ENCODE data around the gene TAF11L3. TPM values are rescaled to one million over a fixed set of nuclear protein-coding genes. Genes with fewer than 3 reads are reported as not detected.
"Not testable (repeated sequence)": the region's sequence is repeated elsewhere in the genome, so short reads cannot be mapped to it uniquely, and the experiment has no call there.

Gene TAF11L3
- total RNA-seq (not detected), polyA plus RNA-seq (not detected)
- long read RNA-seq, donor 1 = 0 reads
- long read RNA-seq, donor 2 = 0 reads
- long read RNA-seq, donor 3 = 0 reads
- long read RNA-seq, donor 4 = 0 reads

DNA sequence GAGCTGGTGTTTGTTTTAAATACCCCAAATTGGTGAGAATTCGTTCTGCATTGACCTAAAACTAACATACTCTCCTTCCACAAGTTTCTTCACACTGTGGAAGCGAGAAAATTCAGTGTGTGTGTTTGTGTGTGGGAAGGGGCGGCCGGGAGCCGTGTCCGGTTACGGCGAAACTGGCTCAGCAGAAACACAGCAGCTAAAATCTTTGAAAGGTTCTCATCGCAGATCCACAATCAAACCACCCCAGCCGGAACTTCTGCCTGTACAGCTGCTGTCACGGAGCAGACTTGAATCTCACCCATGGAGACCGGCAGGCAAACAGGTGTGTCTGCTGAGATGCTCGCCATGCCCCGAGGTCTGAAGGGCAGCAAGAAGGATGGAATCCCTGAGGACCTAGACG is at the start of gene TAF11L3:
TAF11L3 (plus strand) TSS at position 301 of the 400 bp plus-strand sequence.
- WGBS = no CpG with 5 or more reads among the region's 15 CpGs
- H3K9me3 ChIP-seq (ENCODE audit: control insufficient read depth, low read length); DNase-seq; intact Hi-C loops (cut with DNase I); H3K4me1 ChIP-seq (ENCODE audit: control insufficient read depth, insufficient read depth, low read length); H3K4me3 ChIP-seq (ENCODE audit: low read length); H3K27ac ChIP-seq (ENCODE audit: low read length); ATAC-seq; H3K27me3 ChIP-seq (ENCODE audit: control insufficient read depth, insufficient read depth): not testable (repeated sequence)

GRCh38 chr5:17470064-17470463 is 48.1 kb upstream of the TAF11L3 start:
- H3K4me1 ChIP-seq (ENCODE audit: control insufficient read depth, insufficient read depth, low read length) = no peaks in the 10 kb centered on the region
- no peak overlapping the region for H3K4me3 ChIP-seq (ENCODE audit: low read length)
- H3K9me3 ChIP-seq (ENCODE audit: control insufficient read depth, low read length) = peaks cover 3% of the 10 kb centered on the region
- no peak overlapping the region for H3K27ac ChIP-seq (ENCODE audit: low read length)
- no peaks in the 10 kb centered on the region for H3K27me3 ChIP-seq (ENCODE audit: control insufficient read depth, insufficient read depth)
- ATAC-seq (no peak), DNase-seq (no peak)
- intact Hi-C loops (cut with DNase I) = no loop called here

DNA sequence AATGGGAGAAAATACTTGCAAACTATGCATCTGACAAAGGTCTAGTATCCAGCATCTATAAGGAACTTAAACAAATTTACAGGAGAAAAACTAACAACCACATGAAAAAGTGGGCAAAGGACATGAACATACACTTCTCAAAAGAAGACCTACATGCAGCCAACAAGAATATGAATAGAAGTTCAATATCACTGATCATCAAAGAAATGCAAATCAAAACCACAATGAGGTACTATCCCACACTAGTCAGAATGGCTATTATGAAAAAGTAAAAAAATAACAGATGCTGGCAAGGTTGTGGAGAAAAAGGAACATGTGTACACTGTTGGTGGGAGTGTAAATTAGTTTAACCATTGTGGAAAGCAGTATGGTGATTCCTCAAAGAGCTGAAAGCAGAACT is 43.1 kb upstream of the TAF11L3 start:
- ATAC-seq; H3K27me3 ChIP-seq (ENCODE audit: control insufficient read depth, insufficient read depth); H3K4me1 ChIP-seq (ENCODE audit: control insufficient read depth, insufficient read depth, low read length); H3K27ac ChIP-seq (ENCODE audit: low read length); intact Hi-C loops (cut with DNase I); H3K4me3 ChIP-seq (ENCODE audit: low read length); DNase-seq; H3K9me3 ChIP-seq (ENCODE audit: control insufficient read depth, low read length): not testable (repeated sequence)

DNA sequence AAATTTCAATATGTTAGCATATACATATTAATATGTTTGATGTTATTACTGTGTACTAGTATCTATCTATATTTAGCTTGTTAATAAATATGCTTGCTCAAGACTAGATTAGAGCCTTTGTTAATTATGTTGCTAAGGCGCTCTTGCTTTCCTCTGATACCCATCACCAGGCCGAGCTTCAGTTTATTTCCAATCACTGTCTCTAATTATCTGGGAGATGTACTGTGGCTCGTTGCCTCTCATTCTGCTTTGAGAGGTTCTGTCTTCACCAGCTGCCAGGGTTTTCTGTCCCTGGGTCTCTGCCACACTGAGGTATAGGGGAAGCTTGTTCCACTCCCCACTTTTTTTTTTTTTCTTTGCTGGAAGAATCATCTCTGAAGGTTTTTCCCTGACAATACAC is 41.1 kb upstream of the TAF11L3 start:
- WGBS = 64% methylated on average over 3 of the region's 3 CpGs
- intact Hi-C loops (cut with DNase I) = no loop called here

GRCh38 chr5:17477573-17478265 is 40.4 kb upstream of the TAF11L3 start:
- no peak overlapping the region for H3K27ac ChIP-seq (ENCODE audit: low read length)
- DNase-seq = no peak
- no peaks in the 10 kb centered on the region for H3K4me1 ChIP-seq (ENCODE audit: control insufficient read depth, insufficient read depth, low read length)
- no peak for ATAC-seq
- intact Hi-C loops (cut with DNase I) = no loop called here
- WGBS = 53% methylated on average over 7 of the region's 7 CpGs
- H3K4me3 ChIP-seq (ENCODE audit: low read length) = no peak overlapping the region
- H3K27me3 ChIP-seq (ENCODE audit: control insufficient read depth, insufficient read depth) = no peaks in the 10 kb centered on the region
- H3K9me3 ChIP-seq (ENCODE audit: control insufficient read depth, low read length) = peaks cover 1% of the 10 kb centered on the region

More for the DNA sequence above, 41.1 kb upstream of the TAF11L3 start:
- Histone ChIP-seq H3K9me3 (ENCODE audit: control insufficient read depth, low read length) (peaks cover 1% of the 10 kb centered on the region), H3K4me3 (ENCODE audit: low read length) (no peak overlapping the region), H3K4me1 (ENCODE audit: control insufficient read depth, insufficient read depth, low read length) (no peaks in the 10 kb centered on the region), H3K27me3 (ENCODE audit: control insufficient read depth, insufficient read depth) (no peaks in the 10 kb centered on the region), H3K27ac (ENCODE audit: low read length) (no peak overlapping the region)
- no peak for DNase-seq
- no peak for ATAC-seq

GRCh38 chr5:17481378-17481777 is 36.8 kb upstream of the TAF11L3 start:
- ATAC-seq = no peak
- 64% methylated on average over 4 of the region's 4 CpGs for WGBS
- no peaks in the 10 kb centered on the region for H3K27me3 ChIP-seq (ENCODE audit: control insufficient read depth, insufficient read depth)
- H3K9me3 ChIP-seq (ENCODE audit: control insufficient read depth, low read length) = peaks cover 1% of the 10 kb centered on the region
- no peak for DNase-seq
- intact Hi-C loops (cut with DNase I) = no loop called here
- H3K4me3 ChIP-seq (ENCODE audit: low read length) = no peak overlapping the region
- no peaks in the 10 kb centered on the region for H3K4me1 ChIP-seq (ENCODE audit: control insufficient read depth, insufficient read depth, low read length)
- no peak overlapping the region for H3K27ac ChIP-seq (ENCODE audit: low read length)

DNA sequence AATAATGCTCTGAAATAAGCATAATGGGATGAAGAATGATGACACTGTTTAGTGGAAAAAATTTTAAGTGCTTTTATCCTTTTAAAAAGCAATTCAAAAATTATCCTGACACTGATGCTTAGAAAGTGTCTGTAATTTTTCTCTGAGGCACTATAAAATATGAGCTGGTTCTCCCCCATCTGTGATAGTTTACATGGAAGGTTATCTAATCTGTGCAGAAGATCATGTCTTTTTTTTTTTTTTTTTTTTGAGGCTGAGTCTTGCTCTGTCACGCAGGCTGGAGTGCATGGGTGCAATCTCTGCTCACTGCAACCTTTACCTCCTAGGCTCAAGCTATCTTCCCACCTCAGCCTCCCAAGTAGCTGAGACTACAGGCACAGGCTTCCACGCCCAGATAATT is 35.4 kb upstream of the TAF11L3 start:
- H3K9me3 ChIP-seq (ENCODE audit: control insufficient read depth, low read length) = peaks cover 1% of the 10 kb centered on the region
- 66% methylated on average over 2 of the region's 2 CpGs for WGBS
- ATAC-seq = no peak
- no peak for DNase-seq
- H3K27ac ChIP-seq (ENCODE audit: low read length) = no peak overlapping the region
- no peaks in the 10 kb centered on the region for H3K4me1 ChIP-seq (ENCODE audit: control insufficient read depth, insufficient read depth, low read length)
- intact Hi-C loops (cut with DNase I) = no loop called here
- no peak overlapping the region for H3K4me3 ChIP-seq (ENCODE audit: low read length)
- H3K27me3 ChIP-seq (ENCODE audit: control insufficient read depth, insufficient read depth) = no peaks in the 10 kb centered on the region

DNA sequence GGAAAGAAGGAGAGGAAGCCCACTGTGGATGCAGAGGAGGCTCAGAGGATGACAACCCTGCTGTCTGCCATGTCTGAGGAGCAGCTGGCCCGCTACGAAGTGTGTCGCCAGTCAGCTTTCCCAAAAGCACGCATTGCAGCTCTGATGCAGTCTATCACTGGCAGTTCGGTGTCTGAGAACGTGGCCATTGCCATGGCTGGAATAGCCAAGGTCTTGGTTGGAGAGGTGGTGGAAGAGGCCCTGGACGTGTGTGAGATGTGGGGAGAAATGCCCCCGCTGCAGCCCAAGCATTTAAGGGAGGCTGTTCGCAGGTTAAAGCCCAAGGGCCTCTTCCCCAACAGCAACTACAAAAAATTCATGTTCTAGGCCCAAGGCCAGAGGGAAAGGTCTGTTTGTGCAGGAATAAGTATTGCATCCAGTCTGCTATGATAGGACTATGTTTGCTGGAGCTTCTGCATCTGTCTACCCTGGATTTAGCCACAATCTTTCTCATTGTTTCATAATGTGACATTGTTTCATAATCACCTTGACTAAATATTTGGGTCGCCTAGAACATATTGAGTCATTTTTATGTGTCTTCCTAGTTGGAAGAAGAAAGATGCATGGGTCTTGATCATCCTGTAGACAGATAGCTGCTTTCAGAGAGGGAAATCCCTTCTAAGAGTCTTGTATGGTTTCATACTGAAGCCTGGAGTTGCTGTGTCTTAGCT is 31.5 kb upstream of the TAF11L3 start:
- H3K27ac ChIP-seq (ENCODE audit: low read length); DNase-seq; ATAC-seq; H3K4me1 ChIP-seq (ENCODE audit: control insufficient read depth, insufficient read depth, low read length); H3K4me3 ChIP-seq (ENCODE audit: low read length); H3K9me3 ChIP-seq (ENCODE audit: control insufficient read depth, low read length); H3K27me3 ChIP-seq (ENCODE audit: control insufficient read depth, insufficient read depth); intact Hi-C loops (cut with DNase I): not testable (repeated sequence)
- 82% methylated on average over 10 of the region's 10 CpGs for WGBS

DNA sequence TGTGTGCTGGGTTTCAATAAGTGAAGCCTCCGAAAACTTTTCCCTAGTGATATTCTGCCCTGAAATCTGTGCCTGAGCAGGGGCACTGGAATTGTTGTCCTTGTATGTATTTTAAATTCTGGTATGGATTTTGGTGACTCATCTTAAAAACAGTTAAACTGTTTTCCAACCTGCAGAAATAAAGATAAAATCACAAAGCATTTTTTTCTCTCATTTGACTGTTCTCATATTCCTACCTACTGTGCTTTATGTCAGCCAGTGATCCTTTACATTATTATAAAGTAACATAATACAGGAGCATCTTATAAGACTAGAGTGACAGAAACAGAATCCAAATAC is 31.0 kb upstream of the TAF11L3 start:
- intact Hi-C loops (cut with DNase I) = no loop called here
- no peak for ATAC-seq

DNA sequence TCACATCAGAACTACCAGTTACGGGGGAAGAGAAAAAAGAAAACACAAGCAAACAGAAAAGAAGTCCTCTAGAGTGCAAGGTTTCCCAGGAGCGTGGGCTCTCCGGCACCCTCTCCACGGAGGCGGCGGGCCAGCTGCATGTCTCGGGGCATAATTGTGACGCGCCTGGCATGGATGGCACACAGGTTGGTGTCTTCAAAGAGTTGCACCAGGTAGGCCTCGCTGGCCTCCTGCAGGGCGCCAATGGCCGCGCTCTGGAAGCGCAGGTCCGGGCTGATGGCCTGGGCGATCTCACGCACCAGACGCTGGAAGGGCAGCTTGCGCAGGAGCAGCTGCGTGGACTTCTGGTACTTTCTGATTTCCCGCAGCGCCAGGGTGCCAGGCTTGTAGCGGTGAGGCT is 26.9 kb upstream of the TAF11L3 start:
- H3K4me1 ChIP-seq (ENCODE audit: control insufficient read depth, insufficient read depth, low read length); intact Hi-C loops (cut with DNase I); H3K9me3 ChIP-seq (ENCODE audit: control insufficient read depth, low read length); H3K27me3 ChIP-seq (ENCODE audit: control insufficient read depth, insufficient read depth); DNase-seq; H3K4me3 ChIP-seq (ENCODE audit: low read length); ATAC-seq; H3K27ac ChIP-seq (ENCODE audit: low read length): not testable (repeated sequence)
- 97% methylated on average over 23 of the region's 23 CpGs for WGBS

More for the DNA sequence above, 31.0 kb upstream of the TAF11L3 start:
- no peak for DNase-seq
- Histone ChIP-seq H3K9me3 (ENCODE audit: control insufficient read depth, low read length) (no peaks in the 10 kb centered on the region), H3K27ac (ENCODE audit: low read length) (no peak overlapping the region), H3K4me3 (ENCODE audit: low read length) (no peak overlapping the region), H3K27me3 (ENCODE audit: control insufficient read depth, insufficient read depth) (no peaks in the 10 kb centered on the region), H3K4me1 (ENCODE audit: control insufficient read depth, insufficient read depth, low read length) (no peaks in the 10 kb centered on the region)
- WGBS = 91% methylated on average over 1 of the region's 1 CpG

DNA sequence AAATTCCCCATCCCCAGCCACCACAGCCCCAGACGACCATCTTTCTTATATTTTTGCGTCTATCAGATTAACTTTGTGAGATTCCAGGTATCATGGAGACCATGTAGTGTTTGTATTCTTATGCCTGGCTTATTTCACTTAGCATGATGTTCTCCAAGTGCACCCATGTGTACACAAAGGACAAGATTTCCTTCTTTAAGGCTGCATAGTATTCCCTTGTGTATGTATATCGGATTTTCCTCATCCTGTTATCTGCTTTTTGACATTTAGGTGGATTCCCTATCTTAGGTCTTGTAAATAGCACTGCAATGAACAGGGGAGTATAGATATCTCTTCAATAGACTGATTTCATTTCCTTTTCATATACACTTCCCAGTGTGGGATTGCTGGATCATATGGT is 25.4 kb upstream of the TAF11L3 start:
- WGBS = 85% methylated on average over 3 of the region's 3 CpGs
- H3K27ac ChIP-seq (ENCODE audit: low read length) = no peak overlapping the region
- H3K4me1 ChIP-seq (ENCODE audit: control insufficient read depth, insufficient read depth, low read length) = no peaks in the 10 kb centered on the region
- DNase-seq (no peak), ATAC-seq (no peak)
- H3K4me3 ChIP-seq (ENCODE audit: low read length) = no peak overlapping the region
- H3K27me3 ChIP-seq (ENCODE audit: control insufficient read depth, insufficient read depth) = no peaks in the 10 kb centered on the region
- intact Hi-C loops (cut with DNase I) = no loop called here
- peaks cover 2% of the 10 kb centered on the region for H3K9me3 ChIP-seq (ENCODE audit: control insufficient read depth, low read length)
